ENCODE data around the gene BCR. TPM values are rescaled to one million over a fixed set of nuclear protein-coding genes. Genes with fewer than 3 reads are reported as not detected.

BCR gene
- total RNA-seq, 1 donor from 2014 or later = 90.0 TPM

DNA sequence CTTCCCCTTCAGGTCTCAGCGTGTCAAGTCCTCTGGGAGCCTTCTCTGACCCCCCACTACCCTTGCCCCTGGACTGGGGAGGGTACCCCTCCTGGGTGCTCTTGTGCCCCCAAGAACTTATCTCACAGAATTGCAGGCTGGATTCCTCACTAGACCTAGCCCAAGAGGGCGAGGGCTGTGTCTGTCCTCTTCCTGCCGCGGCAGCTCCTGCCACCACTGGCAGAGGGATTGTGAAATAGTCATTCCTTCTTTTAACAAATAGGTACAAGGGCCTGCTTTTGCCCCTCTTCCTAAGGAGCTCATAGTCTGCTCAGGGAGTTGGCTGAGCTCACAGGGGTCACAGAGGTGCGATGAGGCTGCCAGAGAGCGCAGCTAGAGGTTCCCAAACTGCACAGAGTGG is 29.5 kb upstream of the BCR start:
- DNase-seq (ENCODE audit: extremely low read depth, low read depth, low spot score) = no peak

DNA sequence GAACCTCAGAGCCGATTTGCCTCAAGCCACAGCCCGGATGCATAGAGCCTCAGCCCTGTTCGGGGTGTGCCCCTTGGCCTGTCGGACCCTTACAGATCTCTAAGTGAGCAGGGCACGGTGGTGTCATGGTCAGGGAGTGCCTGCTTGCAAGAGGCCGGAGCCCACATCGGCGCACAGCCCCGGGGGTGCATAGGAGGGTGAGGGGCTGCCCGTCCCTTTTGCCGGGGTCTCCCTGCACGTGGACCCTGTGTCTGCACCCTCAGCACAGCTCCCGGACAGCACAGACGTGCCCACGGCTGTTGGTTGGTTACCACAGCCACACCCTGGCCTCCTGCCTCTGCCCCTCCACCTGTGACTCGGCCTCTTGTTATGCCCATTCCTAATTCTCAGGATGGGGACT is 28.5 kb upstream of the BCR start:
- DNase-seq (ENCODE audit: extremely low read depth, low read depth, low spot score) = no peak

DNA sequence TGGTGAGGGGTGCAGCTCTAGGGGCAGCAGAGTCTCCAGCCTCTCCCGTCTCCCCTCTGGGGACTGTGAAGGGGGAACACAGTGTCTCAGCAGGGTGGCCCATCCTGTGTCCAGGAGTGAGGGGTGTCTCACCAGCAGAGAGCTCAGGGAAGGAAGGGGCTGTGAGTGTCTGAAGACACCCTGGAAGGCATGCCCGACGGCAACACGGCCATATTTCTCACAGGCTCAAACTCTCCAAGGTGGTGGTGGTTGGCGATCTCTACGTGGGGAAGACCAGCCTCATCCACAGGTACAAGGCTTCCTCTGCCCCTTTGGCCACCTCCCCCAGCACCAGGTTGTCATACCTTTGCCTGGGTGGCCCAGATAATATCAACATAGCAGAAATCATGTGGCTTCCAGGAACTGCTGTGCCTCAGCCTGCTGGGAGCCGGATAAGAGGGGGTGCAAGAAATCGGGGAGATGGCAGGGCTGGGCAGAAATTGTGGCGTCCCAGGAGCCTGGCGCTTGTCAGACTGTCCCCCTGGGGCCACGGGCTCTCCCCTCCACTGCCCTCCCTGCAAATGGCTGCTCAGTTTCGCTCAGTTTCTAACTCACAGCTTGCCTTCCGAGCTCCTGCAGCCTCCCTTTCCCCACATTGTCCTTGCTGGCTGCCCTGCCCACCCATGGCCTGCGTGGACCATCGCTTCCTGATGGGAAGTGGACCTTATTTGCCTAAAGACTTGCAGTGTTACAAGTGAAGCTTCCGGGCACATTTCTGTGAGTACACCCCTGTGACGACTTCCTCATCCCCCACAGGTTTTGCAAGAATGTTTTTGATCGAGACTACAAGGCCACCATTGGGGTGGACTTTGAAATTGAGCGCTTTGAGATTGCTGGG is 27.8 kb upstream of the BCR start:
- DNase-seq (ENCODE audit: extremely low read depth, low read depth, low spot score) = no peak

DNA sequence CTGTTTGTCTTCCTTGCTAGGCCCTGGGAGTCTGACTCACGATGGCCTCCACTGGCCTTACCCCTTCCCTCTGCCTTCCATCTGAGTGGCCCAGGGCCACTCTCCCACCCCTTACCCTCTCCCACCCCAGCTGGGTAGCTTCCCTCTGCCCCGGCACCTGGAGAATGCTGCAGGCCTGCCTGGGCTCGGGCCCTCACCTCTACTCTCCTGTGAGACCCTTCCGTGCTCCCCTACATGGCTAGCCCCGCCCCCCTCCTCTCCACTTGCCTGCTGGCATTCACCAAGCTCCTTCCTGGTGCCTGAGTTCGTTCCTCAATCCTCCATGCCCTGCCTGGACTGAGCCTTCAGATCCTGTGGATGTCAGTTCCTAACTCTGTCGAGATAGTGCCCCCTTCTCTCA is 26.3 kb upstream of the BCR start:
- no peak for DNase-seq (ENCODE audit: extremely low read depth, low read depth, low spot score)

DNA sequence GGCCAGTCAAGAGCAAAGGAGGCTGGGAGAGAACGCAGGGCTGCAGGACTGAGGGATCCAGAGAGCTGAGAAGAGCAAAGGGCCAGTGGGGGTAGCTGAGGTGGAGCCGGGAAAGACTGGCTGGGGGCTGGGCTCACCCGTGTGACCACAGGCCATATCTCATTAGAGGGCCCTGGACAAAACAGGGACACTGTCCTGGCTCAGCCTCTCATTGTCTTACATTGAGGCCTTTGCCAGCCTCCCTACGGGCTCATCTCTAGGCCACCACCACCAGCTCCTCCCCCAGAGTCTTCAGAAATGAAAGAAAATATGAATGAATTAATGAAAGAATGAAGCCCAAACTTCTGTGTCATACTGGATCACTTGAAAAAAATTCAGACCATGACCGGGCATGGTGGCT is 25.8 kb upstream of the BCR start:
- DNase-seq (ENCODE audit: extremely low read depth, low read depth, low spot score) = no peak

DNA sequence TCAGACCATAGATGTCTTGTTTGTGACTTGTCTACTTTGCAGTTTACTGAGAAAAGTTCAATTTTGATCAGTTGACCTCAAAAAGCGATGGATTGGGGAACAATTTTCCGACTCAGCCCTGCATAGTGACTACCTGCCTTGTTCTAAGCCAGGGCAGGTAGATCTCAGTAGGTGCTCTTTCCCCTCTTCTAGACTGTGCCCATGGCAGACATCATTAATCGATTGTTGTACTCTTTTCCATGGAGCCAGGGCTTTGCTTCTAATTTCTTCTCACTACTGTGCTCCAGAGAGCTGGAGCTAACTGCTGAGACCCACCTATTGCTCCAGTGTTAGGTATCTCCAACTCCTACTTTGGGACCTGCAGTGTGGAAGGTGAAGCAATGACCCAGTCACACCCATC is 25.2 kb upstream of the BCR start:
- no peak for DNase-seq (ENCODE audit: extremely low read depth, low read depth, low spot score)

DNA sequence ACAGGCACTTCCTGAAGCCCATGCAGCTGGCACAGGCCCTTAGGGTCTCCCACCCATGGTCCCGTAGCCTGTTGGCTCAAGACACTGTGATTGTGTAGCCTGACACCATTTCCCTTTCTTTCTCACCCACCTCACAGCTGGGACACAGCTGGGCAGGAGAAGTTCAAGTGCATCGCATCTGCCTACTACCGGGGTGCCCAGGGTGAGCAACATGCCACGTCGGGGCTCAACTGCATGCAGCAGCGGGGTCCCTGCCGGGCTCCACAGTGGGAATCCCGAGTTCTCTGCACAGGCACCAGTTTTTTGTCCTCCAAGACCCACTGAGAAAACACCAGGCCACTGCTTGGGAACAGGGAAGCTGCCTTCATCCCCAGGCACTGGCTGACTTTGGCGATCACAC is 24.5 kb upstream of the BCR start:
- DNase-seq (ENCODE audit: extremely low read depth, low read depth, low spot score) = no peak

DNA sequence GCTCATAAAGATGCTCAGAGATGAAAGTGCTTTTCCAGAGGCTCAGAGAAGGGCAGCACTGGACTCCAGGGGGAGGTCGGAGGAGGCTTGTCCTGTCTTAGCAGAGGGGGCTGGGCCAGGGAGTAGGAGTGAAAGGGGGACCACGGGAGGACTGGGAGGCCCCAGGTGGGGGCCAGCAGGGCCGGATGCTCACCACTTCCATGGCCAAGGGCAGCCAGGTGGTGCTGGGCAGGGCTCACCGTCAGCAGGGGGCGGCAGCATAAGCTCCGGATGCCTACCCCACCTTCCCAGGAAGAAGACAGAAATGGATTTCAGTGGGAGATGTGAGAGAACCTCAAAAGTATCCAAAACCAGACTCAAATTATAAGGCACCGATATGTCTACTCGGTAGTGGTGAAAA is 24.0 kb upstream of the BCR start:
- no peak for DNase-seq (ENCODE audit: extremely low read depth, low read depth, low spot score)

DNA sequence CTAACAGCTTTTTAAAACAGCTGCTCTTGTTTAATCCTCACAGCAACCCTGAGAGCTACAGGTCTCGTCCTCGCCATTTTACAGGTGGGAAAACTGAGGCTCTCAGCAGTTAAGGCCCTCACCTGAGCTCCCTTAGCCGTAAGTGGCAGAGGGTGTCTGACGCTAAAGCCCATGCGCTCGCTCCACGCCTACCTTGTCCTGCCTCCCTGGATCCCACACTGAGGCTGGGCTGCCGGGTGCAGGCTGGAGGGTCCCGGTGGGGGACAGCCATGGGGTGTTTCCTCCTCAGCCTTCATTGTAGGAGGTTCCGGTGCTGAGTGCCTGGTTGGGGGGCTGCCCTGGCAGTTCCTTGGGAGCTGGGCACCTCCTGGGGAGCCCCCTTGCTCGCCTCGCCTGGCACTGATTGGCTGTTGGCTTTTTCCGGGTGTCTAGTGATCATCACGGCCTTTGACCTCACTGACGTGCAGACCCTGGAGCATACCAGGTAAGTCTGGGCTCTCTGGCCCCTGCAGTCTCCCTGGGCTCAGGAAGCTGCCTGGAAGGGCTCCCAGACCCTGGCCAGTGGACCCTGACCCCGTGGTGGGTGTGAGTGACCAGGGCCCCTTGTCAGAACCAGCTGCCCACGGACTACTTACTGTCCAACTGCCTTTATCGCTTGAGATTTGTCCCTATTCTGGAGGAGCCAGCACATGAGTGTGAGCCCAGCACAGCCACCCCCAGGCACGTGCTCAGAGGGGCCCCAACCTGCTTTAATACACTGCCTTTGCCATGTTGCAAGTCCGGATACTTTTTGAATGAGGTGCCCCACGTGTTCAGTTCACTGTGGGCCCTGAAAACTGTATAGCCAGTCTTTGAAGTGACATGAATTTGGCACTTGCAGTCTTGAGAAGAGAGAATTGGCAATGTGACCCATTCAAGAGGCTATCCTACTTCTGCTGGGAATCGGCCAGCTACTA is 22.5 kb upstream of the BCR start:
- no peak for DNase-seq (ENCODE audit: extremely low read depth, low read depth, low spot score)

DNA sequence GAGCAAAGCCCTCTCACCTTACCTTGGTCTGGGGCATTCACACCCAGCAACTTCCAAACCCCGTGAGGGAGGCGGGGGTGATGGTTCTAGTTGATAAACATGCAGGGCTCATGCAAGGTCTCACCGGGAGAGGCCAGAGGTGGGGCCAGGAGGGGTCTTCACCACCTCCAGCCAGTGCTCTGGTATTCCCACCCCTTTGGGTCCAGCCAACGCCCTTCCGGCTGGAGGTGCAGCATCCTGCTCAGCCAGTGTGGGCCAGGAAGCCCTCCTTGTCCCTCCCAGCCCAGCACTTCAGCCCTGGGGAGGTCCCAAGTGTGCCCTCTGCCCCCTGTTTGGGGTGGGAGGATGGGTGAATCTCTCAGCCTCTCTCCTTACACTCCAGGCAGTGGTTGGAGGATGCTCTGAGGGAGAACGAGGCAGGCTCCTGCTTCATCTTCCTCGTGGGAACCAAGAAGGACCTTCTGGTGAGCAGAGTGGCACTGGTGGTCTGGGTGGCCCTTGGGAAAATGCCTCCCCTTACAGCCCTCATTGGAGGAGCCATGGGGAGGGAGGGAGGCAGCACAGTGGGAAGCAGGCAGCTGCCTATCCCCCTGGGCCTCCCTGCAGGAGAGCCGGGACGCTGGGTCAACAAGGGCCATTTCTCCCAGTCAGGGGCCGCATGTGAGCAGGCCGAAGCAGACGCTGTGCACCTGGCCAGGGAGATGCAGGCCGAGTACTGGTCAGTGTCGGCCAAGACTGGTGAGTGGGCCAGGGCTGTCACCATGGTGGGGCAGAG is 21.6 kb upstream of the BCR start:
- DNase-seq (ENCODE audit: extremely low read depth, low read depth, low spot score) = no peak

DNA sequence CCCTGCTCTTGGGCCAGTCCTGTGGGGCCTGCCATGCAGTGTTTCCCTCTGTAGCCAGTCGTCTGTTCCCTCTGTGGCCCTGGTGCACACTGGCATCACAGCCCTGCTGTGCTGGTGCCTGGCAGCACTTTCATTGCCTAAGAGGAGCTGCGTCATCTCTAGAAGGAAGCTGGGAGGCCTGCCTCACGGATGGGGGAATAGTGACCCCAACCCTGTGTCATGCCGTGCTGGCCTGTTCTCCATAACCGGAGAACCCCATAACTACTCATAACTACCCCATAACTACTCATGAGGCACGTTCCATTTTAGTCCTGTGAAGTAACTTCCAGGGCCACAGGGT is 21.0 kb upstream of the BCR start:
- DNase-seq (ENCODE audit: extremely low read depth, low read depth, low spot score) = no peak

DNA sequence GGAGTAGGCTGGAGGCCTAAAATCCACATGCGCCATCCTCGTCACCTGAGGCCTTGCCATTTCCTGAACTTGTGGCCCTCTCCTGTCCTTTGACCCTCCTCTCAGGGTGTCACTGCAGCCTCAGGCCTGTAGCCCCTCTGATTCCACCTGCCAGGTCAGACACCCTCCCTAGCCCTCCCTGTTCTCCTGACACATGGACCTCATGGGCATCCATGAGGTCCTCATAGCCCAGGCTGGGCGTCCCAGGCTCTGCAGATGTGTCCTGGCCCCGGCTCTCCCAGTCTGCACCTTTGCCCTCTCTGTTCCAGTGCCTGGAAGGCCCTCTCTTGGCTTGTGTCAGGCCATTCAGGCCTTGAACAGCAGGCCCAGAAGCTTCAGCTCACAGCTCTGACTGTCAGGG is 19.3 kb upstream of the BCR start:
- no peak for DNase-seq (ENCODE audit: extremely low read depth, low read depth, low spot score)

DNA sequence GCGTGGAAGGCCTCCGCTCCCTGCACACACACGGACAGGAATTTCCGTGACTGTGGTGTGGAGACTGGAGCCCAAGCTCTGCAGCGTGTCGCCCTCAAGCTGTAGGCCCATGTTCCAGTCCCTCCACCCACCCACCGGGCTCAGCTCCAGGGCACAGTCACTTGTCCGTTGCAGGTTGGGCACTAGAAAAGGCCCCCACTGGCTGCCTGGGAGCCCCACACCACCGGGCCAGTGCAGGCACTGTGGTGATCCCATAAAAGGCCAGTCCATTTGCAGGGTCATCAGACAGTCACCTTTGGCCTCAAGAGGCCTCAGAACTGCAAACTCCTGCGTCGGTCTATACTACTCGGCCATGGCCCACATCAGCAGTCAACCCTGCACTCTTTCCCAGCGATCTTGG is 18.7 kb upstream of the BCR start:
- no peak for DNase-seq (ENCODE audit: extremely low read depth, low read depth, low spot score)

DNA sequence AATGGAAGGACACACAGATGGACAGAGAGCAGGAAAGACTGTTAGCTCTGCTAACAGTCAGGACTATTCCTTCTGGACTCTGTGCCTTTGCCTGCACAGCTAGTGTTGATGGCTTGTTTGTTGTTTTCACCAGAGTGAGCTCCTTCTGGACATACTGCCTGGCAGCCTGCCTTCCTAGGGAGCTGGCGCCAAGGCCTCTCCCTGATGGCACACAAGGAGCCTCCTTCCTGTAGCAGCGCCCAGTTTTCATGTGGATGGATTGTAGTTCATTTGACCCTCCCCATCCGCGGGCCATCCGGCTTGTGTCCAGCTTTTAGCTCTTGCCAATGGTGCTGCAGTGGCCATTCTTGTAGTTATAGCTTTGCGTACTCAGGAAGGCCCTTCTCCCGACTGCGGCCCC is 16.6 kb upstream of the BCR start:
- DNase-seq (ENCODE audit: extremely low read depth, low read depth, low spot score) = no peak

DNA sequence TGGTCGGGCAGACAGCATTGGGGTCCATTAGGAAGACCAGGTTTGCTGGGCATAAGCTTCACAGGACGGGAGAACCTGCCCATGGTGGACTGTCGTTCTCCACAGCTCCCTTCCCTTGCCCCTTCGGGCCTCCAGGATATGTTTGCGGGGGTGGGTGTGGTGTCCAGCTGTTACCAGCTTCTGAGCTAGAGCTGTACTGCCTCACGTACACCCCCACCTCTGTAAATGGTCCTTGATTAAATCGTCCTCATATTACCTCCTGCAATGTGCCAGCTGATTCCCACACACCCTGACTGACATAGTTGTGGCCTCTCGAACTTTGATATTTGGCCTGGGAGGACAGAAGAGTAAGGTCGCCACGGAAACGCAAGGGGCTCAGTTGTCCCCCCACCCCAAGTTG is 16.2 kb upstream of the BCR start:
- no peak for DNase-seq (ENCODE audit: extremely low read depth, low read depth, low spot score)

DNA sequence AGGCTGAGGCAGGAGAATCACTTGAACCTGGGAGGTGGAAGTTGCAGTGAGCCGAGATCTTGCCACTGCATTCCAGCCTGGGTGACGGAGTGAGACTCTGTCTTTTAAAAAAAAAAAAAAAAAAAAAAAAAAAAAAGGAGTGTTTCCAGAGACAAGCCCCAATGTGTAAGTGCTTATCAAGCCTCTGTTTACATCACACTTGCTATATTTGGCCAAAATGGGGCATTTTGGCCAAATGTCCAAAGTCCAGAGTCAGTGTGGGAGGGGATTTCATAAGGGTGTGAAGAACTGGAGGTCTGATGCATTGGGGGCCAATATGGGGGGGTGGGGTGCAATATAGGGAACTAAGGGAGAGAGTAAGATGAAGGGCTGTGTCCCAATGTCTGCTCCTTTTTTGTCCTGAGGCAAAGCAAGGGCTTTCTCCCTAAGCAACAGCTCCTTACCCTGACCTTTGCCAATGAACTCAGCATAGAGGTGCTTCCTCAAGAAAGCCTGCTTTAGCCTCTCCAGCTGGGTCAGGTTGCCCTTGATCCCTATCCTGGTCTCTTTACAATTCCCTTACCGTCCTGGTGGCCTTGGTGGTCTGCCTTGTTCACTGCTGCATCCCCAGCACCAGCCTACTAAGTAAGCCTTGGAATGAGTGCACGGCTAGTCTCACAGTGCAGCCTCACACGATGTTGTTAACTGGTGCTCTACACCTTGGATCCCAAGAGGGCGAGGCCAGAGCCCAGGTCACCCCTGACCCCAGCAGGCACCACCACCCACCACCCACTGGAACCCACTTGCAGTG is 14.1 kb upstream of the BCR start:
- DNase-seq (ENCODE audit: extremely low read depth, low read depth, low spot score) = no peak

DNA sequence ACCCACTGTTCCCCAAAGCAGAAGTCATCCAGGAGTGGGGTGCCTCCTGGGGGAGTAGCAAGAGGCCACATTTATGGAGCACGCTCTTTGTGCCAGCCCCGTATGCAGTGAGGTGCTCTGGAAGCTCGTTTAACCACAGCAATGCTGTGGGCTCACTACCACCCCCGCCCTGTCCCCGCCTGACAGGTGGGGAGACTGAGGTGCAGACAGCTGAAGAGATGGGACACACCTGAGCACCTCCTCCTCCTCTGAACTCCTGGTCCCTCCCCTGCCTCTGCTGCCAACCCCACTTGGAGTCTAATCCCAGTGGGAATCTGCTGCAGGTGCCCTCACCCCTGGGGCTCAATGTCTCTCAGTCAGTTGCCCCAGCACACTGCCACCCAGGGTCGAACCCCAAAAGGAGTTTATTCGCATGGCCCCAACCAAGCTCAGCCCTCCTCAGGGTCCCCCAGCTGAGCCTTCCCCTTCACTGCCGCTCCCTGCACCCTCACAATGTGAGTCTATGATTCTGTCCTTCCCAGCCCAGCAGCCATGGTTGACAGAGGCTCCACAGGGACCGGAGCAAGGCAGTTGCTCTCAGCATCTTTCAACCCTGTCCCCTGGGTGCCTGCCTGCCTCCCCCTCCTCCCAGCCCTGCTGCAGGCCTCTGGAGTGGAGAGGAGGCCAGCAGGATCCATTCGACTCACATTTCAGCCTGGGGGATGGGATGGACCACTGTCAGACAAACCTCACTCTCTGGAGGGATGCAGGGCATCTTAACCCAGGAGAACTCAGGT is 13.3 kb upstream of the BCR start:
- no peak for DNase-seq (ENCODE audit: extremely low read depth, low read depth, low spot score)

DNA sequence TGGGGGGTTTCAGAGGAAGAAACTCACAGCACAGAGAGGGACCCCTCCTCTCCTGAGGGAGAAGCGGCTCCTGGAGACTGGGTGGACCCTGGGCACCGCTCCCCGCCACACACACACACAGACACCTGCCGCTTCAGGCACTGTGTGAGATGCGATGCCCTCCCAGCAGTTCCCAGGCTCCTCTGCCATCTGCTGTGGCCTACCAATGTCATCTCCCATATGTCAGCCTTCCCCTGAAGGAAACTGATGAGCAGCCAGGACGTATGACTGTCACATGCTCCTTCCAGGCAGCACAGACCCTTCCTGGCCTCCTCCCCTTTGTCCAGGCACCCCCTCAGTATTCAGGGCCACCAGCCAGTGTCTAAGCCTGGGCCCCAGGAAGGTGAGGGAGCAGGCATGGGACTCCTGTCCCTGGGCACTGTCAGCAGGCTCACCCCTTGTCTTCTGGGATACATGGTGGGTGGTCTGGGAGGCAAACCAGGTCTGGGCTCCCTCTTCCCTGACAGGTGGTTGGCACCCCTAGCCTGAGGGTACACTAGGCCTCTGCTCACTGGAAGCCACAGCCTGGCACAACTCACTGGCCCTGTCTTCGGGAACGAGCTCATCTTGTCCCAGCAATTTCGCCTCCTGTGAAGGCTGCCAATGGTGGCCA is 11.8 kb upstream of the BCR start:
- no peak for DNase-seq (ENCODE audit: extremely low read depth, low read depth, low spot score)

DNA sequence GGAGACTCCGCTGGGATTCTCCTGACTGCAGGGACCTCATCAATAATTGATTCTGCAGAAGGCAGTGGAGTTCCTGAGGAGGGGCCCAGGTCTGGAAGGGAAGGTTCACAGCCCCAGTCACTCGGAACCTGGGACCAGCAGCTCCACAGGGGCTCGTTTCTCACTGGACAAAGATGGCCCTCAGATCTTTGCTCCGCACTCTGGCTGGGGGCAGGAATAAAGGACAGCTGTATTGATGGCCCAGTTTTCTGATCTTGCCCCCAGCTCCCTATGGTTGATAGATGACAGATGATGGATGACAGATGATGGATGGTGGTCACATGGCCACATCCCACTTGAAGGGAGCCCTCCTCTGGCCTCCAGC is 11.3 kb upstream of the BCR start:
- DNase-seq (ENCODE audit: extremely low read depth, low read depth, low spot score) = no peak

All from glomerular endothelial cell (primary cell).